Epithelial cell of proximal tubule (primary cell): ENCODE data around the gene PLD1. TPM values are rescaled to one million over a fixed set of nuclear protein-coding genes. Genes with fewer than 3 reads are reported as not detected.

ENCODE experiments used
- DNase-seq: peaks from one replicate; pipeline ENCODE4 v3.0.0-alpha.2; 2011; ENCODE audit warnings: low read depth
- H3K4me3 ChIP-seq: 2 replicates; pipeline ENCODE4 v1.5.1; 2011; ENCODE audit warnings: low read depth, mild to moderate bottlenecking, low read length
- CTCF ChIP-seq: conservative IDR thresholded peaks from 2 replicates; pipeline ENCODE4 v1.5.1; 2012; ENCODE audit warnings: low read depth, mild to moderate bottlenecking, low read length
- total RNA-seq: library from RNA; depleted of rRNA; stranded (reverse); fragments of >200 nt; gene quantifications from 2 replicates; pipeline ENCODE4 v1.2.3, GENCODE V29; 2015

Gene PLD1
- total RNA-seq, 1 donor from 2014 or later, result 5.1 TPM

- no peak for TF ChIP-seq CTCF
- no peak for DNase-seq
Measured at GRCh38 chr3:171556148-171556547, 254.1 kb downstream of the PLD1 start.

GRCh38 chr3:171553086-171553485 is 257.2 kb downstream of the PLD1 start:
- DNase-seq, result no peak
- H3K4me3 ChIP-seq, result no peak overlapping the region
- no peak for TF ChIP-seq CTCF

More at GRCh38 chr3:171556148-171556547, 254.1 kb downstream of the PLD1 start:
- H3K4me3 ChIP-seq, result no peak overlapping the region

GRCh38 chr3:171552531-171552930 is 257.8 kb downstream of the PLD1 start:
- no peak overlapping the region for H3K4me3 ChIP-seq
- DNase-seq, result no peak
- TF ChIP-seq CTCF, result no peak

- H3K4me3 ChIP-seq, result no peak overlapping the region
- DNase-seq, result no peak
- TF ChIP-seq CTCF, result no peak
Measured at GRCh38 chr3:171551296-171551695, 259.0 kb downstream of the PLD1 start.

Other genes with a start within 250 kb of the PLD1 start
- gene TMEM212, start 32.9 kb upstream of the PLD1 start, total RNA-seq, result not detected in 2 replicates
- gene FNDC3B, start 229.1 kb upstream of the PLD1 start, total RNA-seq, result 31.9 and 37.3 TPM in 2 replicates